Gastrocnemius medialis (tissue), 4 donors: ENCODE measurements around the gene ITGAD. TPM values are rescaled to one million over a fixed set of nuclear protein-coding genes. Genes with fewer than 3 reads are reported as not detected.

Experiments used
- ATAC-seq, 2 donors: fragments of 150-250 bp; one replicate each; pipeline ENCODE4 v1.9.1; 2016
- DNase-seq, 2 donors: peaks; one replicate each; pipeline ENCODE4 v3.0.0-alpha.2; 2019
- H3K27ac ChIP-seq, 4 donors: fragments of 200-600 bp; sonication (generic); 1 replicate in 1 of 4; 2 replicates in 3 of 4; pipeline ENCODE4 v1.5.1; 2016 to 2018; ENCODE audit warnings: mild to moderate bottlenecking in 2 of 4, moderate library complexity in 1 of 4
- H3K27me3 ChIP-seq, 3 donors: fragments of 200-600 bp; sonication (generic) in 2 of 3; 1 replicate in 1 of 3; 2 replicates in 2 of 3; pipeline versions ENCODE4 v1.5.1 to v1.6.0; 2016 to 2019; ENCODE audit warnings: mild to moderate bottlenecking in 1 of 3, moderate library complexity in 1 of 3
- H3K36me3 ChIP-seq, 2 donors: fragments of 200-600 bp; sonication (generic) in 1 of 2; one replicate each; pipeline ENCODE4 v1.5.1; 2017 to 2018
- H3K4me1 ChIP-seq, 2 donors: fragments of 200-600 bp; sonication (generic) in 1 of 2; one replicate each; pipeline ENCODE4 v1.5.1; 2016 to 2017; ENCODE audit warnings: mild to moderate bottlenecking in 2 of 2
- H3K4me3 ChIP-seq, 4 donors: fragments of 200-600 bp; sonication (generic) in 3 of 4; 1 replicate in 1 of 4; 2 replicates in 3 of 4; pipeline ENCODE4 v1.5.1; 2016 to 2019; ENCODE audit warnings: mild to moderate bottlenecking in 2 of 4
- H3K9me3 ChIP-seq, 3 donors: fragments of 200-600 bp; sonication (generic) in 2 of 3; 1 replicate in 1 of 3; 2 replicates in 2 of 3; pipeline ENCODE4 v1.5.1; 2016 to 2019
- CTCF ChIP-seq, 5 experiments: fragments of 450-650 bp in 3 of 5; fragments of 200-600 bp in 2 of 5; sonication (generic) in 2 of 5; IDR thresholded peaks in 4 of 5; conservative IDR thresholded peaks in 1 of 5; 1 replicate in 4 of 5; 2 replicates in 1 of 5; pipeline ENCODE4 v1.5.1; 2016 to 2019; ENCODE audit warnings: antibody characterized with exemption in 5 of 5, mild to moderate bottlenecking in 3 of 5, moderate library complexity in 3 of 5
- POLR2A ChIP-seq, 2 donors: fragments of 450-650 bp; IDR thresholded peaks; one replicate each; pipeline ENCODE4 v1.6.1; 2017; ENCODE audit warnings: antibody characterized with exemption in 2 of 2, mild to moderate bottlenecking in 2 of 2, moderate library complexity in 2 of 2
- in situ Hi-C, 4 donors: fragments of 200-750 bp; cut with MboI; loops; one replicate each; pipeline versions ENCODE4 v1.15.0 to v1.8.0; 2017; ENCODE audit warnings: low sequenced_read_pairs in 4 of 4
- intact Hi-C: fragments of 100-400 bp; cut with DNase I; formaldehyde crosslinking; loops from one replicate; pipeline ENCODE4 v1.15.1; 2023; ENCODE audit warnings: low total_unique reads
- total RNA-seq, 4 donors: library from RNA; depleted of rRNA; stranded (reverse); fragments of >200 nt; gene quantifications; one replicate each; pipeline versions ENCODE4 v1.1.0 to v1.2.3, GENCODE V29; 2016

ITGAD gene
- total RNA-seq, 4 donors from 2014 or later = not detected

- Histone ChIP-seq H3K36me3 (no peaks in the 10 kb centered on the region), H3K4me1 (peaks cover 0 to 11% of the 10 kb centered on the region in 2 donors), H3K4me3 (no peak overlapping the region), H3K9me3 (no peaks in the 10 kb centered on the region), H3K27ac (no peak overlapping the region), H3K27me3 (peaks cover 4 to 21% (median 7%) of the 10 kb centered on the region in 3 donors)
- DNase-seq (no peak), ATAC-seq (no peak)
- intact Hi-C loops = loop anchor here (5.0 kb wide), 2 partner anchors 237 to 397 kb away; partner anchors contain the start of gene ZNF267
- in situ Hi-C loops = no loop called here
- TF ChIP-seq CTCF (IDR thresholded peaks at IDR 0.05 in 4 of 5, conservative IDR thresholded peaks at IDR 0.05 in 1 of 5) = no peak
- no peak for TF ChIP-seq POLR2A (IDR thresholded peaks at IDR 0.05)
These were observed 81.9 kb downstream of the ITGAD start for GRCh38 chr16:31474773-31475738.

GRCh38 chr16:31475946-31476302, 82.8 kb downstream of the ITGAD start:
- H3K27me3 ChIP-seq = peaks cover 4 to 21% (median 7%) of the 10 kb centered on the region in 3 donors
- H3K9me3 ChIP-seq = no peaks in the 10 kb centered on the region
- peaks cover 0 to 11% of the 10 kb centered on the region in 2 donors for H3K4me1 ChIP-seq
- no peaks in the 10 kb centered on the region for H3K36me3 ChIP-seq
- H3K4me3 ChIP-seq = no peak overlapping the region
- H3K27ac ChIP-seq = no peak overlapping the region
- intact Hi-C loops (no loop called here), in situ Hi-C loops (no loop called here)
- DNase-seq (no peak), ATAC-seq (no peak)
- no peak for TF ChIP-seq POLR2A (IDR thresholded peaks at IDR 0.05)
- no peak for TF ChIP-seq CTCF (IDR thresholded peaks at IDR 0.05 in 4 of 5, conservative IDR thresholded peaks at IDR 0.05 in 1 of 5)

Other genes with a start within 250 kb of the ITGAD start
- 1 to 10 TPM in 3 of 4 donors, not detected in 1; 1.0 to 8.1 (median 3.7) TPM for gene PRSS36, start 243.3 kb upstream of the ITGAD start, total RNA-seq
- gene FUS, start 213.2 kb upstream of the ITGAD start, total RNA-seq = 10 to 100 TPM; 20.6 to 45.9 (median 35.1) TPM
- gene PYCARD, start 190.6 kb upstream of the ITGAD start, total RNA-seq = 10 to 100 TPM in 1 of 4 donors, 1 to 10 TPM in 3; 1.3 to 16.4 (median 3.7) TPM
- gene TRIM72, start 179.2 kb upstream of the ITGAD start, total RNA-seq = 100 to 1,000 TPM in 2 of 4 donors, 10 to 100 TPM in 2; 76.7 to 101 (median 97.4) TPM
- gene PYDC1, start 176.2 kb upstream of the ITGAD start, total RNA-seq = not detected
- gene ITGAM, start 133.4 kb upstream of the ITGAD start, total RNA-seq = 1 to 10 TPM in 3 of 4 donors, under 1 TPM in 1; 0.68 to 3.9 (median 3.0) TPM
- gene ITGAX, start 38.2 kb upstream of the ITGAD start, total RNA-seq = under 1 TPM; 0.22 to 0.91 (median 0.56) TPM
- gene COX6A2, start 35.0 kb downstream of the ITGAD start, total RNA-seq = 1,000 to 10,000 TPM in 1 of 4 donors, 100 to 1,000 TPM in 3; 597 to 1,192 (median 930) TPM
- 1 to 10 TPM in 3 of 4 donors, under 1 TPM in 1; 0.65 to 3.0 (median 1.5) TPM for gene ZNF843, start 49.5 kb downstream of the ITGAD start, total RNA-seq
- gene ARMC5, start 66.2 kb downstream of the ITGAD start, total RNA-seq = 10 to 100 TPM; 13.9 to 24.3 (median 19.4) TPM
- 10 to 100 TPM in 1 of 4 donors, 1 to 10 TPM in 3; 4.6 to 14.4 (median 7.4) TPM for gene TGFB1I1, start 78.8 kb downstream of the ITGAD start, total RNA-seq
- gene SLC5A2, start 89.8 kb downstream of the ITGAD start, total RNA-seq = not detected
- 10 to 100 TPM in 1 of 4 donors, 1 to 10 TPM in 3; 6.7 to 15.1 (median 8.5) TPM for gene RUSF1, start 115.1 kb downstream of the ITGAD start, total RNA-seq
- not detected for gene AHSP, start 134.6 kb downstream of the ITGAD start, total RNA-seq